ENCODE measurements around the gene TGFB2. TPM values are rescaled to one million over a fixed set of nuclear protein-coding genes. Genes with fewer than 3 reads are reported as not detected.

TGFB2 gene
- total RNA-seq: 1 to 10 TPM; 4.3 to 8.7 TPM

- Histone ChIP-seq H3K9me3 (no peaks in the 10 kb centered on the region), H3K4me3 (peak within 1 kb of the TSS; percentile 63 to 71), H3K27ac (peak within 1 kb of the TSS; percentile 76 to 92), H3K36me3 (no peaks in the 10 kb centered on the region), H3K4me1 (peaks cover 0 to 22% of the 10 kb centered on the region in 2 donors), H3K27me3 (no peaks in the 10 kb centered on the region)
- TF ChIP-seq, protein P1, sequence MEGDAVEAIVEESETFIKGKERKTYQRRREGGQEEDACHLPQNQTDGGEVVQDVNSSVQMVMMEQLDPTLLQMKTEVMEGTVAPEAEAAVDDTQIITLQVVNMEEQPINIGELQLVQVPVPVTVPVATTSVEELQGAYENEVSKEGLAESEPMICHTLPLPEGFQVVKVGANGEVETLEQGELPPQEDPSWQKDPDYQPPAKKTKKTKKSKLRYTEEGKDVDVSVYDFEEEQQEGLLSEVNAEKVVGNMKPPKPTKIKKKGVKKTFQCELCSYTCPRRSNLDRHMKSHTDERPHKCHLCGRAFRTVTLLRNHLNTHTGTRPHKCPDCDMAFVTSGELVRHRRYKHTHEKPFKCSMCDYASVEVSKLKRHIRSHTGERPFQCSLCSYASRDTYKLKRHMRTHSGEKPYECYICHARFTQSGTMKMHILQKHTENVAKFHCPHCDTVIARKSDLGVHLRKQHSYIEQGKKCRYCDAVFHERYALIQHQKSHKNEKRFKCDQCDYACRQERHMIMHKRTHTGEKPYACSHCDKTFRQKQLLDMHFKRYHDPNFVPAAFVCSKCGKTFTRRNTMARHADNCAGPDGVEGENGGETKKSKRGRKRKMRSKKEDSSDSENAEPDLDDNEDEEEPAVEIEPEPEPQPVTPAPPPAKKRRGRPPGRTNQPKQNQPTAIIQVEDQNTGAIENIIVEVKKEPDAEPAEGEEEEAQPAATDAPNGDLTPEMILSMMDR (IDR thresholded peaks at IDR 0.05): peak in 1 of 2 donors; percentile 22
- DNase-seq (ENCODE audit: low spot score): peak; percentile 74
These were observed at the start of gene TGFB2 for GRCh38 chr1:218344814-218345672. Gene TGFB2 (plus strand): TSS chr1:218345336. CDS start chr1:218346702, 1,366 bp downstream.

- DNase-seq (ENCODE audit: low spot score): no peak
- Histone ChIP-seq H3K27me3 (no peaks in the 10 kb centered on the region), H3K36me3 (no peaks in the 10 kb centered on the region), H3K4me1 (peaks cover 0 to 5% of the 10 kb centered on the region in 2 donors), H3K27ac (no peak overlapping the region), H3K9me3 (no peaks in the 10 kb centered on the region), H3K4me3 (no peak overlapping the region)
- TF ChIP-seq, protein P1 (IDR thresholded peaks at IDR 0.05): no peak
These were observed 49.0 kb upstream of the TGFB2 start for GRCh38 chr1:218296162-218296561.

GRCh38 chr1:218297461-218297860 is 47.7 kb upstream of the TGFB2 start:
- TF ChIP-seq, protein P1 (IDR thresholded peaks at IDR 0.05): no peak
- no peaks in the 10 kb centered on the region for H3K36me3 ChIP-seq
- no peaks in the 10 kb centered on the region for H3K9me3 ChIP-seq
- no peak overlapping the region for H3K27ac ChIP-seq
- peaks cover 0 to 5% of the 10 kb centered on the region in 2 donors for H3K4me1 ChIP-seq
- no peak overlapping the region for H3K4me3 ChIP-seq
- H3K27me3 ChIP-seq: no peaks in the 10 kb centered on the region
- DNase-seq (ENCODE audit: low spot score): no peak

DNA sequence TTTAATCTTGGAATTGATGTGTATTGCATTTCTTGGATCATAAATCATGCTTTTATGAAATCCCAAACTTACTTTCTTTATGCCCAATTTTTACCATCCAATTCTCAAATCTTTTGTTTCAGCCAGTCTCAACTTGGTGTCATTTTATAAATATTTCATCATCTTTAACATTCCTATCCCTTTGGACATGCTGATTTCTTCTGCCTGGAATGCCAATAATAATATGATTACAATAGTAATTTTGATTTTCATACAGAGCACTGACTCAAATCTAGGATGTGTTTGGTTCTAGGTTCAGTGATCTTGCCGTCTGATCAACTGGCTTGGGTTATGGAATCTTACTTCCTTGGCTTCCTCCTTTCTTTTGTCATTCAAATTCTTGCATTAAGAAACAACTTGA is 47.3 kb upstream of the TGFB2 start:
- Histone ChIP-seq H3K27ac (no peak overlapping the region), H3K9me3 (no peaks in the 10 kb centered on the region), H3K4me1 (peaks cover 0 to 5% of the 10 kb centered on the region in 2 donors), H3K27me3 (no peaks in the 10 kb centered on the region), H3K36me3 (no peaks in the 10 kb centered on the region), H3K4me3 (no peak overlapping the region)
- TF ChIP-seq, protein P1 (IDR thresholded peaks at IDR 0.05): no peak
- no peak for DNase-seq (ENCODE audit: low spot score)

- Histone ChIP-seq H3K9me3 (no peaks in the 10 kb centered on the region), H3K4me3 (no peak overlapping the region), H3K27me3 (no peaks in the 10 kb centered on the region), H3K4me1 (peaks cover 0 to 5% of the 10 kb centered on the region in 2 donors), H3K27ac (no peak overlapping the region), H3K36me3 (no peaks in the 10 kb centered on the region)
- DNase-seq (ENCODE audit: low spot score): no peak
- TF ChIP-seq, protein P1 (IDR thresholded peaks at IDR 0.05): no peak
These were observed 46.7 kb upstream of the TGFB2 start for GRCh38 chr1:218298398-218298797.

All from right atrium auricular region (tissue), 2 donors.